ENCODE results near the gene TYRP1.

Gene TYRP1

DNA sequence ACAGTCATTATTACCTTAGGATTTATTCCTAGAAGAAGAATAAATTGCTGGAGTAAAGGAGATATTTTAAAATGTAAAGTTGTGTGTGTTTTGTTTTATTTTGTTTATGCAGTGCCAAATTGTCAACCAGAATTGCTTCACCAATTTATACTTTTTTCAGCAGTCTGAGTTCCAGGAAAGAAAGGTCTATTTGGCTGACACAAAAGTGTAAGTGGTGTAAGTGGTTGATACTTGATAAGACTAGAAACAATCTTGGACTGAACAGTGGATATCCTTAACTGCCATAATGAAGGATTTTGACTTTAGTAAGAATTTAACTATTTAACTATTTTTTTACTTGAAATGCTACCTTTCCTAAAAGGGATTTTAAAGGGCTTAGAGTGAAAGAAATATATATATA is 37.7 kb downstream of the TYRP1 start:
- DNase-seq (ENCODE audit: low read depth): no peak

DNA sequence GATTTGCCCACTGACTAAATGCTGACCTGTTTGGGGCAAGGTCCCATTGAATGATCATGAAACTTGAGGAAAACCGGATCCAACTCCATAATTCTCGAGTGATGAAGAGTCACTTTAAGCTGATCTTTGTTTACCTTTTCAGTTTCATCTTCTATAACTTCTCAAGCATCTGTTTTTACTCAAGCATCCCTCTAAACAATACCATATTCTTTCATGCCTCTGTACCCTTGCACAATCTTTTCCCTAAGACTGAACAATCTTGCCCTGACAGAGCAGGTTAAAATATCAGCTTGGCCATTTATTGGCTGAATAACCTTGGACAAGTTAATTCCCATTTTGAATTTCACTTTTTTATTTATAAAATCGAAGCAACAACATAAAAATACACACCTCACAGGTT is 39.8 kb downstream of the TYRP1 start:
- no peak for DNase-seq (ENCODE audit: low read depth)

DNA sequence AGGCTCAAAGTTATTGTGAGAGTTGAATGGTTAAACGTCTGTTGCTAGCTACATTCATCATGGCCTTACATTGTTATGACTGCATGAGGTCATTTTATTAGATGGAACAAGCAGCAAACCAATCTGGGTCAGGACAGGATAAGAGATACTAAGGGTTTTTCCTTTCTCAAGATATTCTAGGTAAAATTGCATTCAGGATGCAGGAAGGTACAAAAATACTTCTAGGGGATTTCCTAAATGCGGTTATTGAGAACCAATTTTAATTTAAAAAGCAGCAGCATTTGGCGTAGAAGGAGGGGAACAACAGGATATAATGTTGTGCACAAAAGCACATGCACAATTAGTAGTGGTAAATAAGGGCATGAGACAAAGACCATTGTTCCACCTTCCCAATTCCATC is 42.5 kb downstream of the TYRP1 start:
- DNase-seq (ENCODE audit: low read depth): no peak

DNA sequence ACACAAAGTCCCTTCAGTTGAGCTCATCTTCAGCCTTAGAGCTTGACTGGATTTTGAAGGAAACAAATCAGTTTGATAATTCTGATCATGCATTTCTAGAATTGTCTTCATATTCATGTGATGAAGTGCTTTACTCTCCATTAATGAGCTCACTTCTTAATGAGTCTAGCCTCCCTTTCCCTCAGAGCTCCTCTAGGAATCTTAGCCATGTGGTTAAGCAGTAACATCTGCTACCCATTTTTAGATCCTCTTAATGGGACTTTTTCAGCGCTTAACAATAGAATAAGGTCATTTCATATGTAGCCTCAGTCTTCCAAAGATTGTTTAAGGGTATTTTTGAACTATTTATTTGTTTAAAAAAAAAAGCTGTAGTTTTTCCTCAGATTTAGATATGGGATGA is 44.7 kb downstream of the TYRP1 start:
- DNase-seq (ENCODE audit: low read depth): no peak

DNA sequence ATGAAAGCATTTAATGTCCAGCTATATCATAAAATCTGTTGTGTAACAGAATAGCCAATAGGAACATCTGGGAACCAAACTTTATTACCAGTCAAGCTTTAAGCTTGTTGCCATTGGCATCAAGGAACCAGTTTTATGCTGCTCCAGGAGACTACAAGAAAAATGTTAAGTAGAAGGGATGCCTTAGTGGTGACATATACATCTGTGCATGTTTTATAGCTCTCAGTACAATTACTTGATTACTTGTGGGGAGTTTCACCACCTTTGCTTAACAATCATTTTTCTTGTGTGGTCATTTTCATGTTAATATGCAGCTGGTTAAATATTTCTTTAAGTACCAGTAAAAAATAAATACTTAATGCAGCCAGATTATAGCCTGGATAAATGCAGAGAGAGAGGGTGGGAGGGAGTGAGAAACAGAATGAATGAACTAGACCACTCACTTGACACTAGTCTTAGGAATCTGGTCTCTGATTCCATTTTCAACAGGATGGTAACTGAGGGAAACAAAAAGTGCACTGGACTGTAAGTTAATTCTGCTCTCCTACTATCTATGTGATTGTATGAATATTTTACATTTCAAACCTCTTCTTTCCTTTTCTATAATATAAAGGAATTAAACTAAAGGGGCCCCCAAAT is 45.9 kb downstream of the TYRP1 start:
- no peak for DNase-seq (ENCODE audit: low read depth)

DNA sequence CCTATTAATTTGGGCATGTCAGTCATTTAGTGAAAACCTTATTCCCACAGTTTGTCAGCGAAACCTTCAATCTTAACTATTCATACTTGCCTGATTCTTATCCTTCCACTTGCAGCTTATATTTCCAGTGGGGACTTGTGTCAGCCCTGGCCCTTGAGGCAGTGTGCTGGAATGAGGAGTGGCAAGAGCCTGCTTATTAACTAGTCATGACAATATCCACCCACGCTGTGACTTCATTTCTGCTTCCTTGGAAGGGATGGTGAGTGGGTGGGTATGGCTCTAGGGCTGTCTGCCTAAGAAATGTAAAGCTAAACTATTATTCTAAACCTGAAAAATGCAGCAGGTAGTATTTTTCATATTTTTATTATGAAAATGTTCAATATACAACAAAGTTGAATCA is 47.7 kb downstream of the TYRP1 start:
- no peak for DNase-seq (ENCODE audit: low read depth)

DNA sequence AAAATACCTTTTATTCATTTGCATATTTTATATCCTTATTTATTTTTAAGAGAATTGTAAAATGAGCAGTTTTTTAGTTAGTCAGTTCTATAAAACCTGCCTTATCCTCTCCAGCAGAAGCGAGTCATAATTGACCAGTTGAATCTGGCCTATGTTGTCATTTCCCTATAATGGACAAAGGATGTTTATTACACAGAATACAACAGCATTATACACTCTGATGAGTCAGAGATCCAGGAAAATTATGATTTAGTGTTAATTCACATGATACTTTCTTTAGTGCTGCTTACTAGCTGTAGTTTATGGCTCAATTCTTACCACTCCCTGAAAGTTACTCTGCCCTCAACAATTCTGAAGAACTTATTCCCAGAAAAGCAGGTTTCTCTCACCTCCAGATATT is 54.8 kb downstream of the TYRP1 start:
- peak; percentile 53 for DNase-seq (ENCODE audit: low read depth)

DNA sequence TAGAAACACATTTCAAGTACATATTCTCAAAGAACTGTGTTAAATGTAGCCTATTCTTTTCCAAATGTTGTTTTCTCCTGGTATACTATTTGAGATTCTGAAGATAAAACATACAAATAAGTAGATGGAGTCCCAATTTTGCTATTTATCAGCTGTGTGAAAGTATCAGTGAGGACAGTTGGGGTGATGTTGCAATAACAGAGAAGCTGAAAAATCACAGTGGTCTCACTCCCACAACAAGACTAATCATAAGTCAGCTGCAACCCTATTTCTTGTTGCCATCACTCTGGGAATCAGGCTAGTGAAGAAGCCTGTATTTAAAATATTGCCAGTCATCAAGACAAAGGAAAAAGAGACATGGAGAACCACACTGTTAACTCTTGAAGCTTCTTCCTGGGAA is 55.8 kb downstream of the TYRP1 start:
- DNase-seq (ENCODE audit: low read depth): no peak

DNA sequence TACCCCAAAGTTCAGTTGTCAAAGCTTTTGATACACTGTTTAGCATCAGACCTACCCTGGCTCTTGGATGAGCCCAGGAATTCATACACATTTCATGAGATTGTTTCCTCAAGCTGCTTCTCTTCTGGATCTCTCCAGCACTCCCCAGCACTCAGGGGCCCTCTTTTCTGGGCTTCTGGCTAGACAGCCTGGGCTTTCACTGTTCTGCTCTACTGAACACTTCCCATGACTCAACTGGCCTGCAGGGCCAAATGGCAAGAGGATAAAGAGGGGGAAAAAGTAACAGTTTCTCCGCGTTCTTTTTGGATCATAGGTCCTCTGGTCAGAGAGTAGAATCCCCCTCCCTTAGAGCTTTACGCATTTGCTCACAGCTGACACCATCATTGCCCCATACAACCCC is 60.7 kb downstream of the TYRP1 start:
- DNase-seq (ENCODE audit: low read depth): no peak

DNA sequence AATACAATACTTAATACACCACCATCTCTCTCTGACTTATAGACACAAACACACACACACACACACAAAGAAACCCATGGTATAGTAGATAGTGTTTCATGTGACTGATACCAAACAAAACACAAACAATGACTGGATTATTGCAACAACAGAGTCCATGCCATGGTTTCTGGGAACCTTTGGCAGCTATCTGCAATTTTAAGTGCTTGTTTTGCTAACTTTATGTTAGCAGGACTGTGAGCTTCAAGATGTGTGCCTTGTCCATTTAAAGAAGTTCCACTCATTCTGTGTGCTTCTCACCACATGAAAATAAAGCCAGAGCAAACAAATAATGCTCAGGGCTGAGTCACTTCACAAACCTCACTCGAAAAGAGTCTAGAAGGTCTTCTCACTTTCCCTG is 66.6 kb downstream of the TYRP1 start:
- no peak for DNase-seq (ENCODE audit: low read depth)
